Ishikawa (cell line): ENCODE results near the gene ZHX3.

Experiments
- CEBPB ChIP-seq: IDR thresholded peaks from 2 replicates; pipeline ENCODE4 v1.6.1; 2012
- CREB1 ChIP-seq: IDR thresholded peaks from 2 replicates; pipeline ENCODE4 v1.6.1; 2012; ENCODE audit warnings: low read depth
- EP300 ChIP-seq: IDR thresholded peaks from 2 replicates; pipeline ENCODE4 v1.6.1; 2012; ENCODE audit warnings: borderline replicate concordance
- FOXM1 ChIP-seq: IDR thresholded peaks from 2 replicates; pipeline ENCODE4 v1.6.1; 2012; ENCODE audit warnings: low read depth, borderline replicate concordance
- RAD21 ChIP-seq: IDR thresholded peaks from 2 replicates; pipeline ENCODE4 v1.6.1; 2012; ENCODE audit warnings: low read depth
- TAF1 ChIP-seq: IDR thresholded peaks from 2 replicates; pipeline ENCODE4 v1.6.1; 2012; ENCODE audit warnings: low read depth, mild to moderate bottlenecking
- TEAD4 ChIP-seq: IDR thresholded peaks from 2 replicates; pipeline ENCODE4 v1.6.1; 2012
- YY1 ChIP-seq: IDR thresholded peaks from 2 replicates; pipeline ENCODE4 v1.6.1; 2012; ENCODE audit warnings: low read depth
- ZBTB7A ChIP-seq: IDR thresholded peaks from 2 replicates; pipeline ENCODE4 v1.6.1; 2012; ENCODE audit warnings: low read depth
- TF ChIP-seq, protein P1 (sequence below): IDR thresholded peaks from 2 replicates; pipeline ENCODE4 v1.6.1; 2012
- TF ChIP-seq, protein P2 (sequence below): IDR thresholded peaks from 2 replicates; pipeline ENCODE4 v1.6.1; 2012; ENCODE audit warnings: low read depth, mild to moderate bottlenecking

DNA sequence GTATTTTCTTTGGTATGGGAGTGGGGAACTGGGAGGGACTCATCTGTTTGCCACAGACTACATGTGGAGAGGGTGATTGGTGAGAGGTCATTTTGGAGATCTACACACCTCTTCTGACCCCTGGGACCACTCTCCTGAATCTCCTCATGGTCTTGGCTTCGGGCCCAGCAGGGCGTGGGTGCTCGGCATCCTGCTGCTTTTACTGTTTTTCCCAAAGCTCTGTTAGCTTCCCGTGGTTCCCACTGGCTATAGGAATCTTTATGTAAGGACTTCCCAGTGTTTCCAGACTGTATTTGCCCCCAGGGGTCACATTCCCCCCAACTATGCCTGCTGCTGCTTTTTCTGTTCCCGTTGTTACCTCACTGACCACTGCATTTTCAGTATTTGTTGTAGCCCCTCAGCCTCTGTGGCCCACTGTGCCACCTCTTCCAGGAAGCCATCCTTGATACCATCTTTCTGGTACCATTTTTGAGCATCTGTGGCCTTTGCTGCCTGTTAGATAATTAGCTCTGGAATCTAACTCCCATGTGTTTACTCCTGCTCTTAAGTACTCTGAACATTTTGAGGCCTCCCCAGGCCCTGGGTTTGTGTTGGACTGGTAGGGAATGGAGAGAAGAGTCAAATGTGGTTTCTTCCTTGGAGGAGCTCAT, 165.3 kb downstream of the ZHX3 start:
- TF ChIP-seq, protein P1, sequence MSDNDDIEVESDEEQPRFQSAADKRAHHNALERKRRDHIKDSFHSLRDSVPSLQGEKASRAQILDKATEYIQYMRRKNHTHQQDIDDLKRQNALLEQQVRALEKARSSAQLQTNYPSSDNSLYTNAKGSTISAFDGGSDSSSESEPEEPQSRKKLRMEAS: no peak
- TF ChIP-seq ZBTB7A: no peak
- no peak for TF ChIP-seq TEAD4
- TF ChIP-seq EP300: no peak
- TF ChIP-seq, protein P2, sequence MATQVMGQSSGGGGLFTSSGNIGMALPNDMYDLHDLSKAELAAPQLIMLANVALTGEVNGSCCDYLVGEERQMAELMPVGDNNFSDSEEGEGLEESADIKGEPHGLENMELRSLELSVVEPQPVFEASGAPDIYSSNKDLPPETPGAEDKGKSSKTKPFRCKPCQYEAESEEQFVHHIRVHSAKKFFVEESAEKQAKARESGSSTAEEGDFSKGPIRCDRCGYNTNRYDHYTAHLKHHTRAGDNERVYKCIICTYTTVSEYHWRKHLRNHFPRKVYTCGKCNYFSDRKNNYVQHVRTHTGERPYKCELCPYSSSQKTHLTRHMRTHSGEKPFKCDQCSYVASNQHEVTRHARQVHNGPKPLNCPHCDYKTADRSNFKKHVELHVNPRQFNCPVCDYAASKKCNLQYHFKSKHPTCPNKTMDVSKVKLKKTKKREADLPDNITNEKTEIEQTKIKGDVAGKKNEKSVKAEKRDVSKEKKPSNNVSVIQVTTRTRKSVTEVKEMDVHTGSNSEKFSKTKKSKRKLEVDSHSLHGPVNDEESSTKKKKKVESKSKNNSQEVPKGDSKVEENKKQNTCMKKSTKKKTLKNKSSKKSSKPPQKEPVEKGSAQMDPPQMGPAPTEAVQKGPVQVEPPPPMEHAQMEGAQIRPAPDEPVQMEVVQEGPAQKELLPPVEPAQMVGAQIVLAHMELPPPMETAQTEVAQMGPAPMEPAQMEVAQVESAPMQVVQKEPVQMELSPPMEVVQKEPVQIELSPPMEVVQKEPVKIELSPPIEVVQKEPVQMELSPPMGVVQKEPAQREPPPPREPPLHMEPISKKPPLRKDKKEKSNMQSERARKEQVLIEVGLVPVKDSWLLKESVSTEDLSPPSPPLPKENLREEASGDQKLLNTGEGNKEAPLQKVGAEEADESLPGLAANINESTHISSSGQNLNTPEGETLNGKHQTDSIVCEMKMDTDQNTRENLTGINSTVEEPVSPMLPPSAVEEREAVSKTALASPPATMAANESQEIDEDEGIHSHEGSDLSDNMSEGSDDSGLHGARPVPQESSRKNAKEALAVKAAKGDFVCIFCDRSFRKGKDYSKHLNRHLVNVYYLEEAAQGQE: no peak
- no peak for TF ChIP-seq RAD21
- TF ChIP-seq TAF1: no peak
- no peak for TF ChIP-seq CREB1
- no peak for TF ChIP-seq FOXM1
- TF ChIP-seq CEBPB: no peak
- no peak for TF ChIP-seq YY1
